ENCODE measurements around the gene CST4. TPM values are rescaled to one million over a fixed set of nuclear protein-coding genes. Genes with fewer than 3 reads are reported as not detected.

CST4 gene
- total RNA-seq, 1 donor from 2014 or later: not detected

- H3K27me3 ChIP-seq (ENCODE audit: insufficient read depth, low read length): no peaks in the 10 kb centered on the region
- Mint-ChIP-seq H3K27ac (ENCODE audit: unreplicated experiment) (no peak overlapping the region), H3K4me1 (ENCODE audit: low read depth, unreplicated experiment) (peaks cover 18% of the 10 kb centered on the region), H3K9me3 (ENCODE audit: unreplicated experiment) (no peaks in the 10 kb centered on the region), H3K4me3 (ENCODE audit: unreplicated experiment) (no peak overlapping the region), H3K27me3 (ENCODE audit: low read depth, unreplicated experiment) (peaks cover 8% of the 10 kb centered on the region), H3K36me3 (ENCODE audit: low read depth, unreplicated experiment) (peaks cover 2% of the 10 kb centered on the region)
- no peak for FAIRE-seq
- no peak overlapping the region for H3K27ac ChIP-seq (ENCODE audit: low read depth, low read length)
- H3K36me3 ChIP-seq (ENCODE audit: insufficient read depth, low read length): no peaks in the 10 kb centered on the region
- H3K9me3 ChIP-seq (ENCODE audit: insufficient read depth, low read depth, low read length): no peaks in the 10 kb centered on the region
- no peak overlapping the region for H3K9ac ChIP-seq (ENCODE audit: low read length)
- TF ChIP-seq, protein P1, sequence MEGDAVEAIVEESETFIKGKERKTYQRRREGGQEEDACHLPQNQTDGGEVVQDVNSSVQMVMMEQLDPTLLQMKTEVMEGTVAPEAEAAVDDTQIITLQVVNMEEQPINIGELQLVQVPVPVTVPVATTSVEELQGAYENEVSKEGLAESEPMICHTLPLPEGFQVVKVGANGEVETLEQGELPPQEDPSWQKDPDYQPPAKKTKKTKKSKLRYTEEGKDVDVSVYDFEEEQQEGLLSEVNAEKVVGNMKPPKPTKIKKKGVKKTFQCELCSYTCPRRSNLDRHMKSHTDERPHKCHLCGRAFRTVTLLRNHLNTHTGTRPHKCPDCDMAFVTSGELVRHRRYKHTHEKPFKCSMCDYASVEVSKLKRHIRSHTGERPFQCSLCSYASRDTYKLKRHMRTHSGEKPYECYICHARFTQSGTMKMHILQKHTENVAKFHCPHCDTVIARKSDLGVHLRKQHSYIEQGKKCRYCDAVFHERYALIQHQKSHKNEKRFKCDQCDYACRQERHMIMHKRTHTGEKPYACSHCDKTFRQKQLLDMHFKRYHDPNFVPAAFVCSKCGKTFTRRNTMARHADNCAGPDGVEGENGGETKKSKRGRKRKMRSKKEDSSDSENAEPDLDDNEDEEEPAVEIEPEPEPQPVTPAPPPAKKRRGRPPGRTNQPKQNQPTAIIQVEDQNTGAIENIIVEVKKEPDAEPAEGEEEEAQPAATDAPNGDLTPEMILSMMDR (IDR thresholded peaks at IDR 0.05; ENCODE audit: insufficient read depth, low read depth, low read length): no peak
- TF ChIP-seq EZH2 (IDR thresholded peaks at IDR 0.05; ENCODE audit: insufficient read depth, low read length): no peak
- H2AFZ ChIP-seq (ENCODE audit: low read depth, low read length): no peak overlapping the region
- H3K79me2 ChIP-seq (ENCODE audit: insufficient read depth, low read length): no peaks in the 10 kb centered on the region
- H3K4me3 ChIP-seq (ENCODE audit: insufficient read depth, low read depth, low read length): no peak overlapping the region
- no peak overlapping the region for H3K4me2 ChIP-seq (ENCODE audit: low read length)
- DNase-seq (ENCODE audit: low read depth): no peak
- no peaks in the 10 kb centered on the region for H4K20me1 ChIP-seq (ENCODE audit: insufficient read depth, low read length)
- H3K4me1 ChIP-seq (ENCODE audit: insufficient read depth, low read length): peaks cover 8% of the 10 kb centered on the region
Observed at GRCh38 chr20:23691675-23692074, 2.8 kb upstream of the CST4 start.

GRCh38 chr20:23690581-23690980, 1.7 kb upstream of the CST4 start:
- Histone ChIP-seq H4K20me1 (ENCODE audit: insufficient read depth, low read length) (no peaks in the 10 kb centered on the region), H3K27me3 (ENCODE audit: insufficient read depth, low read length) (no peaks in the 10 kb centered on the region), H3K4me3 (ENCODE audit: insufficient read depth, low read depth, low read length) (no peak overlapping the region), H3K27ac (ENCODE audit: low read depth, low read length) (no peak overlapping the region), H3K79me2 (ENCODE audit: insufficient read depth, low read length) (no peaks in the 10 kb centered on the region), H3K9ac (ENCODE audit: low read length) (no peak overlapping the region), H3K9me3 (ENCODE audit: insufficient read depth, low read depth, low read length) (no peaks in the 10 kb centered on the region), H2AFZ (ENCODE audit: low read depth, low read length) (no peak overlapping the region), H3K36me3 (ENCODE audit: insufficient read depth, low read length) (no peaks in the 10 kb centered on the region), H3K4me1 (ENCODE audit: insufficient read depth, low read length) (peaks cover 8% of the 10 kb centered on the region), H3K4me2 (ENCODE audit: low read length) (no peak overlapping the region)
- TF ChIP-seq, protein P1 (IDR thresholded peaks at IDR 0.05; ENCODE audit: insufficient read depth, low read depth, low read length): no peak
- no peak for TF ChIP-seq EZH2 (IDR thresholded peaks at IDR 0.05; ENCODE audit: insufficient read depth, low read length)
- Mint-ChIP-seq H3K27ac (ENCODE audit: unreplicated experiment) (no peak overlapping the region), H3K36me3 (ENCODE audit: low read depth, unreplicated experiment) (peaks cover 2% of the 10 kb centered on the region), H3K27me3 (ENCODE audit: low read depth, unreplicated experiment) (peaks cover 5% of the 10 kb centered on the region), H3K9me3 (ENCODE audit: unreplicated experiment) (no peaks in the 10 kb centered on the region), H3K4me3 (ENCODE audit: unreplicated experiment) (no peak overlapping the region), H3K4me1 (ENCODE audit: low read depth, unreplicated experiment) (peaks cover 18% of the 10 kb centered on the region)
- DNase-seq (ENCODE audit: low read depth): no peak
- FAIRE-seq: no peak

- H3K27ac ChIP-seq (ENCODE audit: low read depth, low read length): no peak overlapping the region
- no peak overlapping the region for H3K9ac ChIP-seq (ENCODE audit: low read length)
- H3K36me3 ChIP-seq (ENCODE audit: insufficient read depth, low read length): no peaks in the 10 kb centered on the region
- TF ChIP-seq EZH2 (IDR thresholded peaks at IDR 0.05; ENCODE audit: insufficient read depth, low read length): no peak
- TF ChIP-seq, protein P1 (IDR thresholded peaks at IDR 0.05; ENCODE audit: insufficient read depth, low read depth, low read length): no peak
- H3K9me3 ChIP-seq (ENCODE audit: insufficient read depth, low read depth, low read length): no peaks in the 10 kb centered on the region
- Mint-ChIP-seq H3K9me3 (ENCODE audit: unreplicated experiment) (no peaks in the 10 kb centered on the region), H3K27me3 (ENCODE audit: low read depth, unreplicated experiment) (peaks cover 13% of the 10 kb centered on the region), H3K36me3 (ENCODE audit: low read depth, unreplicated experiment) (peaks cover 2% of the 10 kb centered on the region), H3K4me3 (ENCODE audit: unreplicated experiment) (no peak overlapping the region), H3K27ac (ENCODE audit: unreplicated experiment) (no peak overlapping the region), H3K4me1 (ENCODE audit: low read depth, unreplicated experiment) (peaks cover 18% of the 10 kb centered on the region)
- H3K4me3 ChIP-seq (ENCODE audit: insufficient read depth, low read depth, low read length): no peak overlapping the region
- no peaks in the 10 kb centered on the region for H4K20me1 ChIP-seq (ENCODE audit: insufficient read depth, low read length)
- FAIRE-seq: no peak
- H3K4me2 ChIP-seq (ENCODE audit: low read length): no peak overlapping the region
- H2AFZ ChIP-seq (ENCODE audit: low read depth, low read length): no peak overlapping the region
- H3K79me2 ChIP-seq (ENCODE audit: insufficient read depth, low read length): no peaks in the 10 kb centered on the region
- peaks cover 8% of the 10 kb centered on the region for H3K4me1 ChIP-seq (ENCODE audit: insufficient read depth, low read length)
- no peaks in the 10 kb centered on the region for H3K27me3 ChIP-seq (ENCODE audit: insufficient read depth, low read length)
- no peak for DNase-seq (ENCODE audit: low read depth)
Observed at GRCh38 chr20:23689399-23689690, 507 bp upstream of the CST4 start.

Measured in astrocyte (in vitro differentiated cells and primary cell).